ENCODE results near the gene IMPA2.

DNA sequence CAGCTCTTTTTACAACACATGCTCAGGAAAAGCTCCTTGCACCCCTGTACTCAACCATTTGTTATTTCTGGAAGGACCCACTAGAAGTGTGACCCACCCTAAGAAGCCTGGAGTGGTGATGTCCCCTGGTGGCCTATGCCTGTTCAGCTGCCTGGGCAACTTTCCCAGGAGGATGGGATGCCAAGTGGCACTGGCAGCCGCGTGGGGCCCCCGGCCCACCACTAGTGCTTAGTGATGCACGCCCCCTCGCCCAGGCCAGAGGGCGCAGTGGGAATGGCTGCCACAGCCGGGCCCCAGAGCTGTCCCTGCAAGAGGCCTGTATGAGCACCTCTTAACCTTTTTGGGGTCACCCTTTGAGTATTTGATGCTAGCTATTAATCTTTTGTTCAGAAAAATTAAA lies 18.1 kb downstream of the IMPA2 start:
- TF ChIP-seq, protein P1, sequence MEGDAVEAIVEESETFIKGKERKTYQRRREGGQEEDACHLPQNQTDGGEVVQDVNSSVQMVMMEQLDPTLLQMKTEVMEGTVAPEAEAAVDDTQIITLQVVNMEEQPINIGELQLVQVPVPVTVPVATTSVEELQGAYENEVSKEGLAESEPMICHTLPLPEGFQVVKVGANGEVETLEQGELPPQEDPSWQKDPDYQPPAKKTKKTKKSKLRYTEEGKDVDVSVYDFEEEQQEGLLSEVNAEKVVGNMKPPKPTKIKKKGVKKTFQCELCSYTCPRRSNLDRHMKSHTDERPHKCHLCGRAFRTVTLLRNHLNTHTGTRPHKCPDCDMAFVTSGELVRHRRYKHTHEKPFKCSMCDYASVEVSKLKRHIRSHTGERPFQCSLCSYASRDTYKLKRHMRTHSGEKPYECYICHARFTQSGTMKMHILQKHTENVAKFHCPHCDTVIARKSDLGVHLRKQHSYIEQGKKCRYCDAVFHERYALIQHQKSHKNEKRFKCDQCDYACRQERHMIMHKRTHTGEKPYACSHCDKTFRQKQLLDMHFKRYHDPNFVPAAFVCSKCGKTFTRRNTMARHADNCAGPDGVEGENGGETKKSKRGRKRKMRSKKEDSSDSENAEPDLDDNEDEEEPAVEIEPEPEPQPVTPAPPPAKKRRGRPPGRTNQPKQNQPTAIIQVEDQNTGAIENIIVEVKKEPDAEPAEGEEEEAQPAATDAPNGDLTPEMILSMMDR (IDR thresholded peaks at IDR 0.05), result no peak
- no peak for TF ChIP-seq POLR2A (IDR thresholded peaks at IDR 0.05)

Measured in gastroesophageal sphincter (tissue), 3 donors.